ENCODE measurements around the gene PMEPA1. TPM values are rescaled to one million over a fixed set of nuclear protein-coding genes. Genes with fewer than 3 reads are reported as not detected.

Gene PMEPA1
- polyA plus RNA-seq, 1 experiment, result 4.3 TPM

- H3K4me3 ChIP-seq (ENCODE audit: low read depth, low read length), result no peak overlapping the region
- no peaks in the 10 kb centered on the region for H3K27me3 ChIP-seq (ENCODE audit: control insufficient read depth, insufficient read depth, low read length)
- peaks cover 1% of the 10 kb centered on the region; the same call in 1 of the 2 replicates for H3K9me3 ChIP-seq (ENCODE audit: control insufficient read depth, insufficient read depth, low read length)
- TF ChIP-seq CTCF (IDR thresholded peaks at IDR 0.05; ENCODE audit: low read depth, low read length), result no peak
- no peak for DNase-seq (ENCODE audit: low read depth, low spot score)
- H3K27ac ChIP-seq (ENCODE audit: low read depth, low read length), result no peak overlapping the region
- ChIA-PET CTCF (no interaction called here), POLR2A (no interaction called here)
Observed at GRCh38 chr20:57666106-57666833, 43.5 kb downstream of the PMEPA1 start.

DNA sequence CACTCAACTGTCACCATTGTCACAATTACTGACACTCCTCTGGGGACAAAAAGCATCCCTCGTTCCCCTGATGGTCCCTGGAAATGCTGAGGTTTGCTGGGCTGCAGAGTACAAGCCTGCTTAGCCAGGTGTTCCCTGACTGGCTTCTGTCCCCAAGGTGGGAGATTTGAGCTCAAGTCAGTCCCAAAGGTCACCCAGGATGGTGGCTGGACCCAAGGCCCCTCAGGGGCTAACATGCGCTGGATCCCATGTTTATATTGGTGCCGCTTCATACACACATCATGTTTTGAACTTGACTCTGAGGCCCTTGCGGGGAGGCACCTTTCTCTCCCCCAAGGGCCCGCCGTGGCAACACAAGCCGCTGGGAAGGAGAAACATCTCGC, 44.2 kb downstream of the PMEPA1 start:
- H3K4me3 ChIP-seq (ENCODE audit: low read depth, low read length), result no peak overlapping the region
- POLR2A ChIA-PET, result interaction anchor here (0.6 kb wide), 1 partner anchor 329 kb away, joined by 4 read pairs; no protein-coding TSS in a partner anchor
- no peak overlapping the region for H3K27ac ChIP-seq (ENCODE audit: low read depth, low read length)
- CTCF ChIA-PET, result interaction anchor here (0.6 to 1.0 kb wide), 2 partner anchors 12 to 544 kb away, joined by 3 to 4 read pairs; no protein-coding TSS in a partner anchor
- DNase-seq (ENCODE audit: low read depth, low spot score), result no peak
- TF ChIP-seq CTCF (IDR thresholded peaks at IDR 0.05; ENCODE audit: low read depth, low read length), result no peak
- H3K9me3 ChIP-seq (ENCODE audit: control insufficient read depth, insufficient read depth, low read length), result peaks cover 4% of the 10 kb centered on the region; the same call in 1 of the 2 replicates
- no peaks in the 10 kb centered on the region for H3K27me3 ChIP-seq (ENCODE audit: control insufficient read depth, insufficient read depth, low read length)

GRCh38 chr20:57664924-57665588, 44.8 kb downstream of the PMEPA1 start:
- CTCF ChIA-PET, result interaction anchor here (0.6 to 1.0 kb wide), 3 partner anchors 10 to 544 kb away, joined by 3 to 4 read pairs (median 3); no protein-coding TSS in a partner anchor
- Histone ChIP-seq H3K27me3 (ENCODE audit: control insufficient read depth, insufficient read depth, low read length) (no peaks in the 10 kb centered on the region), H3K4me3 (ENCODE audit: low read depth, low read length) (no peak overlapping the region), H3K9me3 (ENCODE audit: control insufficient read depth, insufficient read depth, low read length) (peaks cover 4% of the 10 kb centered on the region; the same call in 1 of the 2 replicates), H3K27ac (ENCODE audit: low read depth, low read length) (no peak overlapping the region)
- no peak for TF ChIP-seq CTCF (IDR thresholded peaks at IDR 0.05; ENCODE audit: low read depth, low read length)
- no peak for DNase-seq (ENCODE audit: low read depth, low spot score)
- POLR2A ChIA-PET, result interaction anchor here (0.6 kb wide), 1 partner anchor 329 kb away, joined by 4 read pairs; no protein-coding TSS in a partner anchor

DNA sequence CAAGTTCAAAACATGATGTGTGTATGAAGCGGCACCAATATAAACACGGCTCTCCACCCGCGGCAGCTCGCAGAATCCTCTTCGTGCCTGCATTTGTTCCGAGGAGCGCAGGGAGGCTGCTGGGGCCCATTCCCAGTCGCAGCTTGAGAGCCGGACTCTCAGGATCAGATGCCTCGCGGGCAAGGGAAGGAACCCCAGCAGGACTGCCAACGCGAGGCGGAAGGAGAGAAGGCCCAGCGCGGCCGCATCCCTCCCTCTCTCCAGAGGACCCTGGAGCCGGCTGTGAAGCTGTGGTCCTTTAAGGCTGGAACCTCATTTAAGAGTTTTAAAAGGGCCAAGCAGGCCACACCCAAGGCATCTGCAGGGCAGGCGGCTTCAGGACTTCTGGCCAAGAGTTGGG, 45.3 kb downstream of the PMEPA1 start:
- Histone ChIP-seq H3K4me3 (ENCODE audit: low read depth, low read length) (no peak overlapping the region), H3K27me3 (ENCODE audit: control insufficient read depth, insufficient read depth, low read length) (no peaks in the 10 kb centered on the region), H3K27ac (ENCODE audit: low read depth, low read length) (no peak overlapping the region), H3K9me3 (ENCODE audit: control insufficient read depth, insufficient read depth, low read length) (peaks cover 4% of the 10 kb centered on the region; the same call in 1 of the 2 replicates)
- no peak for DNase-seq (ENCODE audit: low read depth, low spot score)
- ChIA-PET POLR2A (no interaction called here), CTCF (interaction anchor here (0.7 kb wide), 1 partner anchor 9 kb away, joined by 3 read pairs; no protein-coding TSS in a partner anchor)
- no peak for TF ChIP-seq CTCF (IDR thresholded peaks at IDR 0.05; ENCODE audit: low read depth, low read length)
